LNCAP (cell line): ENCODE measurements around the gene NYNRIN.
A peak's percentile ranks its signal among the peaks of the same experiment; 100 is the strongest.

Experiments
- TF ChIP-seq, protein P1 (sequence below): fragments of 450-650 bp; IDR thresholded peaks from 2 replicates; pipeline ENCODE4 v1.5.1; 2017; ENCODE audit warnings: mild to moderate bottlenecking

The NYNRIN gene

DNA sequence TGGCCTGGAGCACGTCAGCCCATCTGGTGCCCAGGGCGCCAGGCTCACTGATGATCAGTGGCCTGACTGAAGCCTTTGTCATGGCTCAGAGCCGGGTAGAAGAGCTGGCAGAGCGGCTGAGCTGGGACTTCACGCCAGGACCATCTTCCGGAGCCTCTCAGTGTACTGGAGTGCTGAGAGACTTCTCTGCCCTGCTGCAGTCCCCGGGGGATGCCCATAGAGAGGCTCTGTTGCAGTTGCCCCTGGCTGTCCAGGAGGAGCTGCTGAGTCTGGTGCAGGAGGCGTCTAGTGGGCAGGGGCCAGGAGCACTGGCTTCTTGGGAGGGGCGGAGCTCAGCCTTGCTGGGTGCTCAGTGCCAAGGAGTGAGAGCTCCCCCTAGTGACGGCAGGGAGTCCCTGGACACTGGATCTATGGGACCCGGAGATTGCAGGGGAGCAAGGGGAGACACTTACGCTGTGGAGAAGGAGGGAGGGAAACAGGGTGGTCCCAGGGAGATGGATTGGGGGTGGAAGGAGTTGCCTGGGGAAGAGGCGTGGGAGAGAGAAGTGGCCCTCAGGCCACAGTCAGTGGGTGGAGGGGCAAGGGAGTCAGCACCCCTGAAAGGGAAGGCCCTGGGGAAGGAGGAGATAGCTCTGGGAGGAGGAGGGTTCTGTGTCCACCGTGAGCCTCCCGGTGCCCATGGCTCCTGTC lies 32.9 kb downstream of the NYNRIN start:
- TF ChIP-seq, protein P1, sequence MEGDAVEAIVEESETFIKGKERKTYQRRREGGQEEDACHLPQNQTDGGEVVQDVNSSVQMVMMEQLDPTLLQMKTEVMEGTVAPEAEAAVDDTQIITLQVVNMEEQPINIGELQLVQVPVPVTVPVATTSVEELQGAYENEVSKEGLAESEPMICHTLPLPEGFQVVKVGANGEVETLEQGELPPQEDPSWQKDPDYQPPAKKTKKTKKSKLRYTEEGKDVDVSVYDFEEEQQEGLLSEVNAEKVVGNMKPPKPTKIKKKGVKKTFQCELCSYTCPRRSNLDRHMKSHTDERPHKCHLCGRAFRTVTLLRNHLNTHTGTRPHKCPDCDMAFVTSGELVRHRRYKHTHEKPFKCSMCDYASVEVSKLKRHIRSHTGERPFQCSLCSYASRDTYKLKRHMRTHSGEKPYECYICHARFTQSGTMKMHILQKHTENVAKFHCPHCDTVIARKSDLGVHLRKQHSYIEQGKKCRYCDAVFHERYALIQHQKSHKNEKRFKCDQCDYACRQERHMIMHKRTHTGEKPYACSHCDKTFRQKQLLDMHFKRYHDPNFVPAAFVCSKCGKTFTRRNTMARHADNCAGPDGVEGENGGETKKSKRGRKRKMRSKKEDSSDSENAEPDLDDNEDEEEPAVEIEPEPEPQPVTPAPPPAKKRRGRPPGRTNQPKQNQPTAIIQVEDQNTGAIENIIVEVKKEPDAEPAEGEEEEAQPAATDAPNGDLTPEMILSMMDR, result peak; percentile 93

DNA sequence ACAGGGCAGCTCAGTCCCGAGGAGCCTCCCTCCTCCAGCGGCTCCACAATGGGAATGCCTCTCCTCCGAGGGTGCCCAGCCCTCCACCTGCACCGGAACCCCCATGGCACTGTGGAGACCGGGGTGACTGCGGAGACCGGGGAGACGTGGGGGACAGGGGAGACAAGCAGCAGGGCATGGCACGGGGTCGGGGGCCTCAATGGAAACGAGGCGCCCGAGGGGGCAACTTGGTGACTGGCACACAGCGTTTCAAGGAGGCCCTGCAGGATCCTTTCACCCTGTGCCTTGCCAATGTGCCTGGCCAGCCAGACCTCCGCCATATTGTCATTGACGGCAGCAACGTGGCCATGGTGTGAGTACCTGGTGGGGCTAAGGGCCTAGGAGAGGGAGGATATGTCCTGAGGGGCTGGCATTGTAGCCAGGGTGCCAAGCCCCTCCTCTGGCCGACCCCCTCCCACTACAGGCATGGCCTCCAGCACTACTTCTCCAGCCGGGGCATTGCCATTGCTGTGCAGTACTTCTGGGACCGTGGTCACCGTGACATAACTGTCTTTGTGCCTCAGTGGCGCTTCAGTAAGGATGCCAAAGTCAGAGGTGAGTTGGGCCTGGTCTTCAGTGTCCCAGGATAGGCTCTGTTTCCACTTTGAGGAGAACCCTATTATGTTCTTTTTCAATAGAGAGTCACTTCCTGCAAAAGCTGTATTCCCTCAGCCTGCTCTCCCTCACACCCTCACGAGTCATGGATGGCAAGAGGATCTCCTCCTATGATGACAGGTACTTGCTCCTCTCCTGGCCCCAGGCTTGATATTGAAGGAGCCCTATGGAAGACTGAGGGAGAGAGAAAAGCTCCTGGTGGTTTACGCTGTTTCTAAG lies 33.7 kb downstream of the NYNRIN start:
- TF ChIP-seq, protein P1, result no peak

DNA sequence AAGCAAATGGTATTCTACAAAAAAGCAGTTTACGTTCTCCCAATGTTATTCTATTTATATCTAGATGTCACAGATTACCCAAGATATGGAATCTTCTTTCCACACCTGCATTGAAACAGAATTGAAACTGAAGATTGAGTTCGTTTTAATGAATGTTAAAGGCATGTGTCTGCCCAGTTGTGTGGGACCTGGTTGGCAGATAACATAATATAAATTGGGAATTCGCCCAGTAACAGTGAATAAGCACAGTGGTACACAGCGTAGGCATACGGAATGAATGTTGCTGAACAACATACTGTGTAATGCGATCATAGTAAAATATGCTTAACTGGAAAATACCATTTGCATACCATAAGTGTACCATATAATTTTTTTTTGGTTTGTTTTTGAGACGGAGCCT lies 35.2 kb downstream of the NYNRIN start:
- TF ChIP-seq, protein P1, result no peak

DNA sequence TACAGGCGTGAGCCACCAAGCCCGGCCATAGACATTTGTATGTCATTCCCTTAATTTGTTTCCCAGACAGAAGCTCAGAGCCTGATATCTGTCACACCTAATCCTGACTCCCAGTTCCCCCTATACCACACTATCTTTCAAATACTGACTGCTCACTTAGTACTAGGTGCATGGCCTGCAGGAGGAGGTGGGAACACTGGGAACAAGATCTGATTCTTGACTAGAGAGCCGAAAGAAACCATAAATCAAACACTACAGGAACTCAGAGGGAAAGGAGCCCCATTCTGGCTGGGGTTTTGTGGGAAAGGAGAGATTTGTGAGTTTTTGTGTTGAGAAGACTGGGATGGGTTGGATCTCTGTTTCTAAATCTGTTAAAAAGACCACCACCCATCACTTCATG lies 35.9 kb downstream of the NYNRIN start:
- TF ChIP-seq, protein P1, result no peak

DNA sequence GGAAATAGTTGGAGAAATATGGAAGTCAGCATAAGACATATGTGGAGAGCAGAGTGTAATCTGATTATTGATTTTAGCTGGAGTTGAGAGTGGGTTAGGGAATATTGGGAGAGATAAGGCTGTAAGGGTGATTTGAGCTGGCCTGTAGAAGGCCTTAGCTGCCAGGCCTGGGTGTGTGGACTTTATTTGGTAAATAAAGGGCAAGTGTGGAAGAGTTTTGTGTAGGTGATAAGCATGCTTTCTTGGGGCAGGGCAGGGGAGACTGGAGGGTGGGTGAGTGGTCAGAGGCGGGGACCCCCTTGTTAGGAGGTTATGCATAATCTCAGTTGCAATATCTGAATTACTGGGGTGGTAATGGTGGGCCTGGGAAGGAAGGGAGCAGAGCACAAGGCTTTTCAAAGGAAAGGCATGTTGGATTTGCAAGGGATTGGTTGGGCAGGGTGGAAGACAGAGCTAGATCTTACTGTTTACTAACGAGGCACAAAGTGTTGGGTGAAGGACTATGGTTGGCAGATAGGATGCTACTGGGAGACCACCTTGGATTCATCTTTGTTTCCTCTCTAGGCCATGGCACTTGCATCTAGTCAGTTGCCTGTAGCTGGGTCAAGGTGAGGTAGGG lies 36.5 kb downstream of the NYNRIN start:
- TF ChIP-seq, protein P1, result no peak

DNA sequence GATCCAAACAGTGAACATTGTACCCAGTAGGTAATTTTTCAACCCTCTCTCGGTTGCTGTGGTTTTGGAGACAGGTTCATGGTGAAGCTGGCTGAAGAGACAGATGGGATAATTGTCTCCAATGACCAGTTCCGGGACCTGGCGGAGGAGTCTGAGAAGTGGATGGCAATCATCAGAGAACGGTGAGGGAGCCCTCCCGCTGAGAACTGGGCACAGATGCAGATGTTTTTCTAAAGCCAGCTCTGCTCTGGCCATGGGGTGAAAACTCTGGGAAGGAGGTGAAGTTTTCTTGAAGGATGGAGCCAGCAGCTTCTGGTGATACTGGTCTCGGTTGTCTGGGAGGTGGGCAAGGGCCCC lies 37.2 kb downstream of the NYNRIN start:
- TF ChIP-seq, protein P1, result no peak

DNA sequence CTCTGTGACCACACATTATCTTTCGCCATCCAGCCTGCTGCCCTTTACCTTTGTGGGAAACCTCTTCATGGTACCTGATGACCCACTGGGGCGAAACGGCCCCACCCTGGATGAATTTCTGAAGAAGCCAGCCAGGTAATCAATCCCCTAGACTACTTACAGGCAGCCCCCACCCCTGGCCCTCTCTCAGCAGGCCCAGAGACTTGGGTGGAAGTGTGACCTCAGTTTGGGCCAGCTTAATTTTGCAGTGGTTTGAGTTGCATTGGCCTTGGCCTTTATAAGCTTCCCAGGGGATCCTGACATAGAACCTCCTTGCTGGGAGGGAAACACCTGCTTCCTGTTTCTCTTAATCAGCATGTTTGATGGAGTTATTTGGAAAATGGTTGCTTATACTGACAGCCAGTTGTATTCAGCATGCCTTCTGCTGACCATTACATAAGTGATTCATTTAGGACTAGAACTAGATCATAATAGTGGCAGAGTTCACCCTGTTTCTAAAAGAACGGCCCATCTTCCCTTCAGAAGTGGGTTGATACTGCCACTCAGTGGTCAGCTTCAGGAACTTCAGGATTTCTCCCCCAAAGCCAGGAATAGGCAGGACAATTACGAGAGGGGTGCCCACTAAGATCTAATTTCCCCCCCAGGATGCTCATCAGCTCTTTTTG lies 37.7 kb downstream of the NYNRIN start:
- TF ChIP-seq, protein P1, result peak; percentile 80
